GM23248 (cell line): ENCODE results near the gene SF3B5. TPM values are rescaled to one million over a fixed set of nuclear protein-coding genes. Genes with fewer than 3 reads are reported as not detected.

Experiments
- DNase-seq: peaks from one replicate; pipeline ENCODE4 v3.0.0-alpha.2; 2015
- H2AFZ ChIP-seq: fragments of 200-600 bp; sonication (generic); 2 replicates; pipeline ENCODE4 v1.6.1; 2016; ENCODE audit warnings: antibody characterized with exemption
- H3F3A ChIP-seq: fragments of 200-600 bp; sonication (generic); 2 replicates; pipeline ENCODE4 v1.6.1; 2016; ENCODE audit warnings: mild to moderate bottlenecking, antibody characterized with exemption, mixed run types; ENCODE audit not compliant: insufficient read depth
- H3K27ac ChIP-seq: fragments of 200-600 bp; sonication (generic); 2 replicates; pipeline ENCODE4 v1.5.1; 2016; ENCODE audit warnings: mild to moderate bottlenecking
- H3K27me3 ChIP-seq: fragments of 200-600 bp; sonication (generic); replicated peaks from 2 replicates; pipeline ENCODE4 v1.6.1; 2016; ENCODE audit warnings: mild to moderate bottlenecking; ENCODE audit not compliant: insufficient read depth
- H3K36me3 ChIP-seq: fragments of 200-600 bp; sonication (generic); 2 replicates; pipeline ENCODE4 v1.6.1; 2016; ENCODE audit warnings: low read depth, mild to moderate bottlenecking
- H3K4me1 ChIP-seq: fragments of 200-600 bp; sonication (generic); 2 replicates; pipeline ENCODE4 v1.6.1; 2016; ENCODE audit warnings: mild to moderate bottlenecking; ENCODE audit not compliant: insufficient read depth
- H3K4me2 ChIP-seq: fragments of 200-600 bp; sonication (generic); one replicate; pipeline ENCODE4 v1.6.1; 2016; ENCODE audit warnings: mild to moderate bottlenecking; ENCODE audit not compliant: unreplicated experiment
- H3K4me3 ChIP-seq: fragments of 200-600 bp; sonication (generic); 2 replicates; pipeline ENCODE4 v1.5.1; 2016; ENCODE audit warnings: mild to moderate bottlenecking
- H3K79me2 ChIP-seq: fragments of 200-600 bp; sonication (generic); 2 replicates; pipeline ENCODE4 v1.6.1; 2016; ENCODE audit warnings: mild to moderate bottlenecking; ENCODE audit not compliant: insufficient read depth
- H3K9ac ChIP-seq: fragments of 200-600 bp; sonication (generic); 2 replicates; pipeline ENCODE4 v1.6.1; 2016; ENCODE audit warnings: mild to moderate bottlenecking
- H3K9me2 ChIP-seq: fragments of 200-600 bp; sonication (generic); 2 replicates; pipeline ENCODE4 v1.6.1; 2016; ENCODE audit warnings: mixed run types, mild to moderate bottlenecking, moderate library complexity; ENCODE audit not compliant: insufficient read depth
- H3K9me3 ChIP-seq: fragments of 200-600 bp; sonication (generic); one replicate; pipeline ENCODE4 v1.6.1; 2017; ENCODE audit warnings: low read depth
- H4K20me1 ChIP-seq: fragments of 200-600 bp; sonication (generic); 2 replicates; pipeline ENCODE4 v1.6.0; 2016; ENCODE audit not compliant: insufficient read depth
- EZH2 ChIP-seq: fragments of 200-600 bp; sonication (generic); IDR thresholded peaks from 2 replicates; pipeline ENCODE4 v1.6.1; 2018; ENCODE audit warnings: antibody characterized with exemption, mild to moderate bottlenecking; ENCODE audit not compliant: insufficient read depth, poor library complexity, severe bottlenecking
- EZH2phosphoT487 ChIP-seq: fragments of 200-600 bp; sonication (generic); IDR thresholded peaks from 2 replicates; pipeline ENCODE4 v1.6.1; 2018; ENCODE audit warnings: antibody characterized with exemption, moderate library complexity, mild to moderate bottlenecking, low read depth; ENCODE audit not compliant: insufficient read depth
- WGBS, 2 experiments: methylation state at CpG; one replicate each; pipeline ENCODE4 v1.1.6; 2015 to 2017; ENCODE audit warnings: low lambda C conversion rate in 2 of 2, low coverage in 1 of 2; ENCODE audit errors: missing lambda C conversion rate in 2 of 2; 5-methylcytosine and 5-hydroxymethylcytosine counted together
- in situ Hi-C: fragments of 300-500 bp; cut with MboI; formaldehyde crosslinking; loops from 2 replicates; pipeline ENCODE4 v1.15.0; 2020
- polyA plus RNA-seq: library from polyadenylated mRNA; unstranded; fragments of >200 nt; fragmentation: Nextera tagmentation; extraction: Ambion mirVana; gene quantifications from 2 replicates; pipeline ENCODE4 v1.2.1, GENCODE V29; 2016
- total RNA-seq: library from RNA; depleted of rRNA; stranded (reverse); fragments of >200 nt; shearing (Covaris generic); gene quantifications from 2 replicates; pipeline ENCODE4 v1.2.3, GENCODE V29; 2014

Gene SF3B5
- total and polyA plus RNA-seq, 2 experiments from 2014 or later, result 137 to 197 TPM

DNA sequence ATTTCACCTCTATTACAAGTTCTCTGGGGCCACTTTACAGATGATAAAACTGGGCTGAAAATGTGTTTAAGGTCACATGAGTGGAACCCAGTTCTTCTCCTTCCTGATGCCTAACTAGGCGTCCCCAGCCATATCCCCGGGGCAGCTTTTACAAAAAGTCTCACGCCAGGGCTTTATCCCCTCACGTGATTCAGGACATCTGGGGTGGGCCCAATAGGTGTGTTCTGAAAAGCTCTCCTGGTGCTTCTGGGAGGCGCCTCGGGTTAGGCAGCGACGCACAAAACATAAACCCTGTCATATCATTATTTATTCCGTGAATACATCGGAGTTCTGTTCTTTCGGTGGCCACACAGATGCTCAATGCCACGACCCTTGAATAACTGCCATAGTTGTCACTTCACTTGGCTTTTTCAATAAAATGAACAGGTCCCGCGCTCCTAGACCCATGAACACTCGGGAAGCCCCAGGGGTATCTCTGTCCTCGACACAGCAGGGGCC is 32.1 kb downstream of the SF3B5 start:
- in situ Hi-C loops, result no loop called here
- Histone ChIP-seq H3K36me3 (no peaks in the 10 kb centered on the region), H3K9me2 (no peaks in the 10 kb centered on the region), H3K9me3 (no peaks in the 10 kb centered on the region), H3K79me2 (no peaks in the 10 kb centered on the region), H4K20me1 (no peaks in the 10 kb centered on the region), H3K4me1 (no peaks in the 10 kb centered on the region), H3K4me3 (peak overlapping the region; percentile 78), H3K9ac (no peak overlapping the region), H3K4me2 (peak overlapping the region; percentile 90), H3K27me3 (peaks cover 58% of the 10 kb centered on the region), H2AFZ (peak overlapping the region; percentile 84), H3K27ac (no peak overlapping the region), H3F3A (no peaks in the 10 kb centered on the region)
- peak; percentile 7 for DNase-seq
- TF ChIP-seq EZH2phosphoT487 (no peak), EZH2 (no peak)
- WGBS, 2 experiments, result 2 to 3% methylated on average over 15 to 16 of the region's 16 CpGs

DNA sequence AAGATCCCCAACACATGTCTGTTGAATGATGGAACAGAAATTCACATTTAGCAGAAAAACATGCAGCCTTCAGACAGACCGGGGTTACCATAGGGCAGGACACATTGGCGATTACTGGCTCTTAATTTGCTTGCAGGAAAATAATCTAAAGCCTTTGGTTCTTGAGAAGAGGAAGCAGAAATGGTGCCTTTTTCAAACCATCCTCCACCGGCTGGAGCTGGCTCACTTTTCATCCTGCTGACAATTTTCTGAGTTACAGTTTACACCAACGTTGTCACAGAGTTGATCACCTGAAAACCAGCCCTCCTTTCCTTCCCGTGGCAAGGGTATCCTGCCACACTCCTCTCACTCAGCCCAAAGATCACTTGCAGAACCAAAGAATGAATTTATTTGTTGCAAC is 32.6 kb downstream of the SF3B5 start:
- TF ChIP-seq EZH2 (no peak), EZH2phosphoT487 (no peak)
- DNase-seq, result no peak
- no peaks in the 10 kb centered on the region for H3K79me2 ChIP-seq

DNA sequence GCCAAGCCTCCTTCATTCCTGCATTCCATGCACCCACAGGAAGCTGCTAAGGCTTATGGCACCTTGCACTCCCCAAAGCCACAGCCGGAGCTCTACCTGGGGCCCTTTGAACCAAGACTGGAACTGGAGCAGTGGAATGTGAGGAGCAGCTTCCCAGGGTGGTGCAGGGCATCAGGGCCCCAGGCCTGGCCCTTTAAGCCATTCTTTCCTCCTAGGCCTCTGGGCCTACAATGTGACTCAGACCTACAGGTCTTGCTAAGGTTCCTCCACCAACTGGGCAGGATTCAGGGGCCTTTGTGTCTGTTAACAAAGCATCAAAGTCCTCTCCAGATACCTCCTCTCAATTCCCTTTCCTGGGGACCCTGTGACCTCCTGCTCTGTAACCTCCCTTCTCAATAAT is 36.2 kb downstream of the SF3B5 start:
- H3K9me3 ChIP-seq, result no peaks in the 10 kb centered on the region
- TF ChIP-seq EZH2 (no peak), EZH2phosphoT487 (no peak)
- no peak overlapping the region for H2AFZ ChIP-seq
- in situ Hi-C loops, result no loop called here
- no peak overlapping the region for H3K9ac ChIP-seq
- no peak overlapping the region for H3K27ac ChIP-seq
- no peaks in the 10 kb centered on the region for H3K4me1 ChIP-seq
- no peaks in the 10 kb centered on the region for H3K79me2 ChIP-seq
- peaks cover 31% of the 10 kb centered on the region for H3K27me3 ChIP-seq
- no peaks in the 10 kb centered on the region for H3K9me2 ChIP-seq
- no peaks in the 10 kb centered on the region for H3F3A ChIP-seq
- no peak overlapping the region for H3K4me3 ChIP-seq
- no peak for DNase-seq
- no peaks in the 10 kb centered on the region for H4K20me1 ChIP-seq
- WGBS, 2 experiments, result 0 to 14% methylated on average over 1 of the region's 1 CpG
- no peak overlapping the region for H3K4me2 ChIP-seq
- H3K36me3 ChIP-seq, result no peaks in the 10 kb centered on the region

More for the DNA sequence above, 32.6 kb downstream of the SF3B5 start:
- Histone ChIP-seq H3K27me3 (peaks cover 58% of the 10 kb centered on the region), H4K20me1 (no peaks in the 10 kb centered on the region), H3K4me3 (no peak overlapping the region), H3K4me2 (no peak overlapping the region), H3K9me2 (no peaks in the 10 kb centered on the region), H3K9me3 (no peaks in the 10 kb centered on the region), H3K36me3 (no peaks in the 10 kb centered on the region), H3K9ac (no peak overlapping the region), H3K27ac (no peak overlapping the region), H3F3A (no peaks in the 10 kb centered on the region), H2AFZ (peak overlapping the region; percentile 84; the same call in 1 of the 2 replicates), H3K4me1 (no peaks in the 10 kb centered on the region)
- WGBS, 2 experiments, result 25 to 30% methylated on average over 5 of the region's 5 CpGs
- in situ Hi-C loops, result no loop called here

DNA sequence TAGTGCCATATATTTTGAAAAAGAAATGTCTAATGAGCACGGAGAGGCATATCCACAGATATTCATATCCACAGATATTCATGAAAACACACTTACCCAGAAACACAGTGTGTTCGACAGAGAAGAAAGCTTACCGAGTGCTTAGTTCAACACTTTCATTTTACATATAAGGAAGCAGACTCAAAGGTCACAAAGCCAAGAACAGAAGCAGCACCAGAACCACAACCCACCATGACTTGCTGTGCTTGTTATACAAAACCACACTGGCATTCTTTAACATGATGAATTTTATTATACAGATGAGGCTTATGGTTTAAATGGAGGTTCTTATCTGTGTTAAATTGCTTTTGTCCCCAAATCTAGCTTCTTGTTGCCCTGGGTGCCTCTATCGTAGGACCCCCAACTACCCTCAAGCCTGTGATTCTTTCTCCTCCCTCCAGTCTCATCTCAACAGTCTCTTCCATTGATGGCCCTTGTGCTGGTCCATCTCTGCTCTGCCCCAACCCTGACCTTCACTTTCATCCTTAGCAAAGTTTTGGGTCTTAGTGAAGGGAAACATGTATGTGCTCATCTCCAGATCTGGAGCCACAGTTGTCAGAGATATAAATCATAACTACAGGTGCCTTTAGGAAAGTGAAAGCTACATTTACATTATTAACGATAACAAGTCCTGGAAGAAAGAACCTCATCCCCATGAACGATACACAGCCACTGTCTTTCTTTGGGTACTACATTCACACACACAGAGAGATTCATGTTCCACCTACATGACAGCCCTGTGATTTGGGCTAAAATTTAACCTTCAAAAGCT is 40.0 kb downstream of the SF3B5 start:
- no peak for TF ChIP-seq EZH2
- no peak for TF ChIP-seq EZH2phosphoT487
- Histone ChIP-seq H3K9me2 (no peaks in the 10 kb centered on the region), H3K27me3 (0 out of 2 replicates have a peak, but pooled peaks cover 4% of the 10 kb centered on the region), H3K4me2 (no peak overlapping the region), H3K4me1 (no peaks in the 10 kb centered on the region), H3K9me3 (no peaks in the 10 kb centered on the region), H3F3A (no peaks in the 10 kb centered on the region), H3K27ac (no peak overlapping the region), H3K36me3 (no peaks in the 10 kb centered on the region), H2AFZ (no peak overlapping the region), H3K79me2 (no peaks in the 10 kb centered on the region), H3K4me3 (no peak overlapping the region), H4K20me1 (no peaks in the 10 kb centered on the region), H3K9ac (no peak overlapping the region)
- DNase-seq, result peak; percentile 10
- 69 to 75% methylated on average over 6 of the region's 6 CpGs for WGBS, 2 experiments
- in situ Hi-C loops, result no loop called here

DNA sequence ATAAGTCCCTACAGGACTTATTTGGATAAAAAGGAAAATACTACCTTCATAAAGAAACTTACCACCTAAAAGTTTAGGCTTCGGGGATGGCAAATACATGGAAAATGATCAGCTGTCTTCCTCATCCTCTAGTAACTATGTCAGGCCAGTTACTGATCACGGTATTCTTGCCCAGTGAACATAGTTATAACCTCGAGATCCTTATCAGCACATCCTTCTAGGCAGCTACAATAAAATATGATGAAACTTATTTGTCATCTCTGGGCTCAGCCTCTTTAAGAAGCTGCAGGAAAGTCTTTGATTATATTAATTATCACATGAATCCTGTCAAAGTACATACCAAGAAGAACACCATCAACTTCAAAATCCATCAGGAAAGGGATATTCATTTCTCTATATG is 41.8 kb downstream of the SF3B5 start:
- no peak overlapping the region for H2AFZ ChIP-seq
- no peaks in the 10 kb centered on the region for H3F3A ChIP-seq
- no peaks in the 10 kb centered on the region for H3K9me3 ChIP-seq
- no peak overlapping the region for H3K4me3 ChIP-seq
- no peak for TF ChIP-seq EZH2
- TF ChIP-seq EZH2phosphoT487, result no peak
- H3K79me2 ChIP-seq, result no peaks in the 10 kb centered on the region
- no peak for DNase-seq
- no peaks in the 10 kb centered on the region for H4K20me1 ChIP-seq
- no peaks in the 10 kb centered on the region for H3K36me3 ChIP-seq
- H3K4me2 ChIP-seq, result no peak overlapping the region
- WGBS, 2 experiments, result 46 to 55% methylated on average over 3 of the region's 3 CpGs
- no peak overlapping the region for H3K9ac ChIP-seq
- no peaks in the 10 kb centered on the region for H3K4me1 ChIP-seq
- no peaks in the 10 kb centered on the region for H3K9me2 ChIP-seq
- peaks cover 4% of the 10 kb centered on the region; the same call in 1 of the 2 replicates for H3K27me3 ChIP-seq
- no peak overlapping the region for H3K27ac ChIP-seq
- in situ Hi-C loops, result no loop called here
